ENCODE data around the gene PKIB.
"Not testable (repeated sequence)": the region's sequence is repeated elsewhere in the genome, so short reads cannot be mapped to it uniquely, and the experiment has no call there.

The PKIB gene

GRCh38 chr6:122640366-122640765, 30.2 kb downstream of the PKIB start:
- no peak for FAIRE-seq
- TF ChIP-seq POLR2A (IDR thresholded peaks at IDR 0.05; ENCODE audit: low read depth, low read length) = no peak
- no peak for DNase-seq (ENCODE audit: insufficient read length, low spot score)

DNA sequence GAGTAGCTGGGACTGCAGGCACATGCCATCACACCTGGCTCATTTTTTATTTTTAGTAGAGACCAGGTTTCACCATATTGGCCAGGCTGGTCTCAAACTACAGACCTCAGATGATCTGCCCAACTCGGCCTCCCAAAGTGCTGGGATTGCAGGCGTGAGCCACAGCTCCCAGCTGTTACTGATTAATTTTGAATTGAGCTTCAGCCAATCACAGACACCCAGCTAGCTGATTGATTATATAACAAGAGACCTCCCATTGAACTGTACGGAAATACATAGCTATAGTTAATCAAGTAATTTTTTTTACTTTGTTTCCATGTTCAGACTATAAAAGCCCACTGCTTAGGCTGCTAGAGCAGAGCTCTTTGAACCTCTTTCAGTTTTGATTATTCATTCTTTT, 31.6 kb downstream of the PKIB start:
- TF ChIP-seq POLR2A (IDR thresholded peaks at IDR 0.05; ENCODE audit: low read depth, low read length) = no peak
- FAIRE-seq = no peak
- DNase-seq (ENCODE audit: insufficient read length, low spot score) = no peak

DNA sequence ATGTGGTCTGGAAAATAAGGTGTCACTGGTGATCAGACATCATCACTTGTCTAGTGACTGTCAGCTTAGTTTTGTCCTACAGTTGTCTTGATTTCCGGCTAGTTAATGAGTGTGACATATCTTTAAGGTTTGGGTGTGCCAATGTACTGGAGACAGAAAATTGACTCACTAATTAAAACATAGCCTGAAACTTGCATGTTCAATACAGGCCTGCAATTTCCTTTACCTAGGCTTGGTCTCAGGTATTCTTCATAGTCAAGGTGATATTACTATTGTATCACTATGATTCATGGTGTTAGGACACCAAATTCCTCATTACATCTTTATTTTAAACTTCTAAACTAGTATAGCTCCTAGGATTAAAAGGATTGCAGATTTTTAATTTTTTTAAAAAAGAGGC, 32.4 kb downstream of the PKIB start:
- FAIRE-seq; DNase-seq (ENCODE audit: insufficient read length, low spot score): not testable (repeated sequence)

DNA sequence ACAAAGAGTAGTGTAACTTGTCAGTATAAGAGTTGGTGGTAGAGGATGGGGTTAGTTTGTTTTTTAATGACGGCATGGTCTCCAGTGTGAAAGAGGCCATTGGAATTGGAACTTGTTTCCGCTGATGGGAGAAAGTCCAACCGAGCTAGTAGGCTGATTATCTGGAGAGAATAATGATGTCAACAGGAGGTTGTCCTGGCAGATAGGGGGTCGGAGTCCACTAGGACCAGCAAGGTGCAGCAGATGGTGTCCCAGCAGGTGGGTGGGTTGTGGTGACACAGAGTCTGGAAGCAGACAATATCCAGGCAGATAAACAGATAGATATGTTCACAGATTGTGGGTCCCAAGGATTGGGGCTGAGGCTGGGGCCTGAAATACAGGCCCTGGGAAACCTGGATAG, 35.1 kb downstream of the PKIB start:
- DNase-seq (ENCODE audit: insufficient read length, low spot score) = no peak
- no peak for FAIRE-seq
- no peak for TF ChIP-seq POLR2A (IDR thresholded peaks at IDR 0.05; ENCODE audit: low read depth, low read length)

DNA sequence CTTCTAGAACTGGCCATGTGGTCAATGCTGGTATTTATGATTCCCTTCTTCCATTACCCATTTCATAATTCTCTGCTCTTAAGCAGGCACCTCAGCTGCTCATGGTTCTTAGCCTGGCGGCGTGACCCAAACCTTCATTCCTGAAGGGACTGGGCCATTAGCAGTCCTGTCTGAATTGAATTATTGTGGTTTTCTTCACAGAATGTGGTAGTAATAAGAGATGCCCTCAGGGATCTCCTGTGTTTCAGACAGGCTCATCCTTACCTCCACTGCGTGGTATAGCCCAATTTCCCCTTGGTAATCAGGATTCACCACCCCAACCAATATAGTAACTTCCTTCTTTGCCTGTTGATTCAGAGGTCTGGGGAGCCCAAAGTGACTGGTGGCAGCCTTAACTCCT, 37.6 kb downstream of the PKIB start:
- no peak for DNase-seq (ENCODE audit: insufficient read length, low spot score)
- FAIRE-seq = no peak
- TF ChIP-seq POLR2A (IDR thresholded peaks at IDR 0.05; ENCODE audit: low read depth, low read length) = no peak

DNA sequence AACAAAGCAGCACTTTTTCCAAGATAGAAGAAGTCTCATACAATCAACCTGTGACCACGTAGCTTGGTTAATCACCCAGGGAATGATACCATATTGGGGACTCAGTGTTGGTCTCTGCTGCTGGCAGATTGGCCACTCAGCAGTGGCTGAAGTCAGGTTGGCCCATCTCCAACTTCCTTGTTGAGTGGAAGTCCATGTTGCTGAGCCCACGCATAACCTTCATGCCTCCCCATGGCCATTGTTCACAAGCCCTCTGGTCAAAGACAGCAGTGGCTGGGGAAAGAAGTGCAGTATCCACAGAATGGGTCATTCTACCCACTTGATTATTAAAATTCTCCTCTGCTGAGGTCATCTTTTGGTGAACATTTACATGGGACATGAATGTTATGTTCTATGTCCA, 38.5 kb downstream of the PKIB start:
- no peak for TF ChIP-seq POLR2A (IDR thresholded peaks at IDR 0.05; ENCODE audit: low read depth, low read length)
- FAIRE-seq = no peak

DNA sequence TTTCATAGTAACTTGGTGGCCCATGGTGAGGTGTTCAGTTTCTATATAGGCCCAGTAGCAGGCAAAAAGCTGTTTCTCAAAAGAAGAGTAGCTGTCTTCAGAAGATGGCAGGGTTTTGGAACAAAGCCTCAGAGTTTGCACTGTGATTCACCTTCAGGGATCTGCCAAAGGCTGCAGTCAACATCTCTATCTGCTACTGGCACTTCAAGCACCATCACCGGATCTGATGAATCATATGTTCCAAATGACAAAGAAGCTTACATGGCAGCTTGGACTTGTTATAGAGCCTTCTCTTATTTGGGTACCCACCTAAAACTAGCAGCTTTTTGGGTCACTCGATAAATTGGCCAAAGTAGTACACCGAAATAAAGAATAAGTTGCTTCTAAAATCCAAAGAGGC, 39.5 kb downstream of the PKIB start:
- TF ChIP-seq POLR2A (IDR thresholded peaks at IDR 0.05; ENCODE audit: low read depth, low read length) = no peak
- DNase-seq (ENCODE audit: insufficient read length, low spot score) = no peak

More for the DNA sequence above, 38.5 kb downstream of the PKIB start:
- DNase-seq (ENCODE audit: insufficient read length, low spot score) = no peak

DNA sequence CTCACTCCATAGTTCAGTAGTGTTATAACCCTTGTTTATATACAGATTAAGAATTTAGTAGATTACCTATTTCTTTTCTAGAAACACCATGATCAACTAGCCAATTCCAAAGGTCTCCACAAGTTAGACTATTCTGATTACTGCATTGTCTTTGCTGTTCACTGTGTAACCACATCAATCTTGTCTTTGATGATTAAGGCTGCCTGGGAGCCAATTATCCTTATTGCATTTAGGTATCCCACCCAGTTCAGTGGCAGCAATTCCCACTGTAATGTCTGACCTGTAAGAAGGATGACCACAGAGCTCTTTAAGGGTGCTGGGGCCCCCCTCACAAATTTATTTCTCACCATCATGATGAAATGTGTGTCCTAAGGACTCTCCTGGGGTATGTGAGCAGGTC, 40.2 kb downstream of the PKIB start:
- FAIRE-seq = no peak
- no peak for TF ChIP-seq POLR2A (IDR thresholded peaks at IDR 0.05; ENCODE audit: low read depth, low read length)
- no peak for DNase-seq (ENCODE audit: insufficient read length, low spot score)

More for the DNA sequence above, 39.5 kb downstream of the PKIB start:
- FAIRE-seq = peak; percentile 11

GRCh38 chr6:122651031-122651430, 40.8 kb downstream of the PKIB start:
- no peak for TF ChIP-seq POLR2A (IDR thresholded peaks at IDR 0.05; ENCODE audit: low read depth, low read length)
- DNase-seq (ENCODE audit: insufficient read length, low spot score) (no peak), FAIRE-seq (no peak)

DNA sequence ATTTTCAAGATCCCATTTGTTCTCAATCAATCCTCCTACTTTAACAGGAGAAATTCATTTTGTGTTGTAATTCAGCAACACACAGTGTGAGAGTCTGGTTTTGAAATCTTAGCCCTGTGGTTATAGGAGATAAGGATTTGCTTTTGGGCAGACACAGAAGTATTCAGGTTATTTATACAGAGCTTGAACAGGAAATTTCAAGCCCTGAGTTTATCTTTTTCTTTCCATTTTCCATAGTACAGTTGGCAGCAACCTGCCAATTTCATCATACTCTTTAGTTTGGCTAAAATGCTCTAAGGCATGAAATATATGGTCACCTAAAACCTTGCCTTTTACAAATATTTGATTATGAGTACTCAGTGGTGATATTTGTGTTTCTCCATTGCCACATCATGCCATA, 41.4 kb downstream of the PKIB start:
- TF ChIP-seq POLR2A (IDR thresholded peaks at IDR 0.05; ENCODE audit: low read depth, low read length) = no peak
- DNase-seq (ENCODE audit: insufficient read length, low spot score) = no peak
- FAIRE-seq = no peak

DNA sequence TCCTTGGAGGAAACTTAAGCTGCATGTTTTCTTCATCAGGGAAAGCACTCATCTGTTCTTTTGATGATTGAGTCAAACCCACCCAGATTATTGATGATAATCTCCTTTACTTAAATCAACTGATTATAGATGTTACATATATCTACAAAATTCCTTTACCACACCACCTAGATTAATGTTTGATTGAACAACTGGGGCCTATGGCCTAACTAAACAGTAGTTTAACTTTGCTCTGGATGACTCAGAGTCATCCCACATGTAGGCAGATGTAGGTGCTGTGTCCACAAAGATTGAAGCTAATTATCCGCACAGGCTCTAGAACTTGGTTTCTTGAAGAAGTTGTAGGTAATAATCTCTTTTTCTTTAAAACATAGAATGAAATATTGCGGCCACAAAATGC, 42.2 kb downstream of the PKIB start:
- DNase-seq (ENCODE audit: insufficient read length, low spot score) (no peak), FAIRE-seq (no peak)
- TF ChIP-seq POLR2A (IDR thresholded peaks at IDR 0.05; ENCODE audit: low read depth, low read length) = no peak

DNA sequence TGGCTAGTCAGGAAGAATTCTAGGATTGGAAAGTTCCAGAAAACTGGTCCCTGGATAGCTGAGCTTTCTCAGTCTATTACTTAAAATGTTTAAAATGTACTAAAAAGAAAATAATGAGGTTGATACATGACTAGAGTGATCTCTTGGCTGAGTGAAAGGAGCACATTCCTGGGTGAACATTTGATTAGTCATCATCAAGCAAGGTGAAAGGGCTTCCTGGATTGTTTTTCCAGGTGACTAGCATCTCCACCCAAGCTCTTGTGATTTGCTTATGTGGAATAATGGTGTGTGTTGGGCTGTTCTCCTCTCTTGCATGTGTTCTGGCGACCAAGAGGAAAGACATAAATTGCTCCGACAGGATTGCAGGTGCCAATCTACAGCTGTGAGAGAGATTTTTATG, 42.9 kb downstream of the PKIB start:
- no peak for FAIRE-seq
- no peak for TF ChIP-seq POLR2A (IDR thresholded peaks at IDR 0.05; ENCODE audit: low read depth, low read length)
- peak; percentile 1 for DNase-seq (ENCODE audit: insufficient read length, low spot score)

- no peak for TF ChIP-seq POLR2A (IDR thresholded peaks at IDR 0.05; ENCODE audit: low read depth, low read length)
- DNase-seq (ENCODE audit: insufficient read length, low spot score) (no peak), FAIRE-seq (no peak)
Measured at GRCh38 chr6:122654012-122654411, 43.8 kb downstream of the PKIB start.

DNA sequence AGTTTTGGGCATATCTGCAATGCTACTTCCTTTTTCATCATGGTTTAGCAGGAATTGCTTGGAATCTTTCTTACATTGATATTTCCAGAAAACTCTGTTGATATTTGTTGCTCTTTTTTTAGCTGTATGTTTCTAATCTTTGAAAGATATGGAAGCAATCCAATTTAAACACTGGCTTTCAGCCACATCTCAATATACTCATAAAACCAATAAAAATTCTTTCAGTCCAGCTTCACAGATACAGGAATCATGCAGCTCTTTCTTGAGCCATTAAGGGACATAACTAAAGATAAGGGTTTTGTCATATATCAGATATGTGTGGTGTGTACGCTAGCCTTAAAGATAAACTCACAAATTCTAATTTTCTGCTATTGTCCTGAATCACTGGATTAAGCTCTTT, 47.4 kb downstream of the PKIB start:
- FAIRE-seq (no peak), DNase-seq (ENCODE audit: insufficient read length, low spot score) (no peak)
- TF ChIP-seq POLR2A (IDR thresholded peaks at IDR 0.05; ENCODE audit: low read depth, low read length) = no peak

GRCh38 chr6:122660296-122660695, 50.1 kb downstream of the PKIB start:
- no peak for DNase-seq (ENCODE audit: insufficient read length, low spot score)
- no peak for TF ChIP-seq POLR2A (IDR thresholded peaks at IDR 0.05; ENCODE audit: low read depth, low read length)
- no peak for FAIRE-seq

GRCh38 chr6:122663981-122664380, 53.8 kb downstream of the PKIB start:
- no peak for TF ChIP-seq POLR2A (IDR thresholded peaks at IDR 0.05; ENCODE audit: low read depth, low read length)
- FAIRE-seq (no peak), DNase-seq (ENCODE audit: insufficient read length, low spot score) (no peak)
